Measurements from ENCODE around the gene ANKRD60. TPM values are rescaled to one million over a fixed set of nuclear protein-coding genes. Genes with fewer than 3 reads are reported as not detected.

The ANKRD60 gene
- total and polyA plus RNA-seq, 2 of the 4 experiments (the other 2 are of a cell fraction), result not detected

DNA sequence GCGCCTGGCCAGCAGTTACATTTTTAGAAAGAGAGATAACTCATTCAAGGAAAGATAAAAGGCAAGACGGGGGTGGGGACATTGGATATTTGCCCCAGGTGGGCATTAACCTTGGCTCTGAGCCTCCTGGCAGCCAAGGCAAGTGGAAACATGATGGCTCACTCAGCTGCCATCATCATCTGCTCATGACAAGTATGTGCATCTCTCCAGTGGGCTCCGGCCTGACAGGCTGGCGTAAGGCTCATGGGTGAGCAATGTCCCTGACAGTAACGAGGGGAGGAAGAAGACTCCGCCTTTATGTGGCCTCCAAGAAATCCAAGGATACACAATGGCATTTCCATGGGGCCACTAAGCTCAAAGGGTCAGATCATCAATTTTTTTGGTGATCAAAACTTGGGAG, 13.3 kb downstream of the ANKRD60 start:
- intact Hi-C loops (cut with micrococcal nuclease), result loop anchor here (10.0 kb wide), 1 partner anchor 830 kb away; no protein-coding TSS in a partner anchor
- H4K8ac ChIP-seq (ENCODE audit: low read depth in 2 of 2, low read length in 2 of 2), result no peak overlapping the region
- CTCF ChIA-PET, result no interaction called here
- DNase-seq (no peak), ATAC-seq (ENCODE audit: low read depth) (no peak)
- H3K4me1 ChIP-seq (ENCODE audit: control insufficient read depth, insufficient read depth, low read length), result peaks cover 3% of the 10 kb centered on the region; the same call in 1 of the 2 replicates
- H3K9me1 ChIP-seq (ENCODE audit: insufficient read depth, low read length), result no peaks in the 10 kb centered on the region
- H4K20me1 ChIP-seq (ENCODE audit: insufficient read depth, low read length), result no peaks in the 10 kb centered on the region
- dilution Hi-C loops (cut with HindIII; ENCODE audit: low sequenced_read_pairs, unreplicated experiment), result no loop called here
- no peak overlapping the region for H2AK9ac ChIP-seq (replicated peaks; ENCODE audit: low read depth, low read length, poor library complexity)
- no peaks in the 10 kb centered on the region for H3K79me1 ChIP-seq (ENCODE audit: low read depth in 1 of 2, low read length in 2 of 2)
- no peak overlapping the region for H3K4me2 ChIP-seq (ENCODE audit: low read depth, low read length)
- peaks cover 37% of the 10 kb centered on the region for H3K27me3 ChIP-seq (ENCODE audit: control insufficient read depth, insufficient read depth, low read length)
- no peak overlapping the region for H3K4me3 ChIP-seq (ENCODE audit: insufficient read depth, low read depth, low read length)
- TF ChIP-seq CEBPB (IDR thresholded peaks at IDR 0.05; ENCODE audit: low read depth, low read length), result no peak
- TF ChIP-seq MAZ (IDR thresholded peaks at IDR 0.05; ENCODE audit: borderline replicate concordance, low read depth, low read length), result no peak
- no peak for TF ChIP-seq SMC3 (IDR thresholded peaks at IDR 0.05; ENCODE audit: low read depth, low read length)
- TF ChIP-seq POLR2A (IDR thresholded peaks at IDR 0.05; ENCODE audit: low read depth, low read length), result no peak
- TF ChIP-seq MXI1 (IDR thresholded peaks at IDR 0.05; ENCODE audit: borderline replicate concordance, low read depth, low read length), result no peak
- TF ChIP-seq, protein P1, sequence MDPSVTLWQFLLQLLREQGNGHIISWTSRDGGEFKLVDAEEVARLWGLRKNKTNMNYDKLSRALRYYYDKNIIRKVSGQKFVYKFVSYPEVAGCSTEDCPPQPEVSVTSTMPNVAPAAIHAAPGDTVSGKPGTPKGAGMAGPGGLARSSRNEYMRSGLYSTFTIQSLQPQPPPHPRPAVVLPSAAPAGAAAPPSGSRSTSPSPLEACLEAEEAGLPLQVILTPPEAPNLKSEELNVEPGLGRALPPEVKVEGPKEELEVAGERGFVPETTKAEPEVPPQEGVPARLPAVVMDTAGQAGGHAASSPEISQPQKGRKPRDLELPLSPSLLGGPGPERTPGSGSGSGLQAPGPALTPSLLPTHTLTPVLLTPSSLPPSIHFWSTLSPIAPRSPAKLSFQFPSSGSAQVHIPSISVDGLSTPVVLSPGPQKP (IDR thresholded peaks at IDR 0.05; ENCODE audit: borderline replicate concordance, low read depth, low read length), result no peak
- TF ChIP-seq, protein P2, sequence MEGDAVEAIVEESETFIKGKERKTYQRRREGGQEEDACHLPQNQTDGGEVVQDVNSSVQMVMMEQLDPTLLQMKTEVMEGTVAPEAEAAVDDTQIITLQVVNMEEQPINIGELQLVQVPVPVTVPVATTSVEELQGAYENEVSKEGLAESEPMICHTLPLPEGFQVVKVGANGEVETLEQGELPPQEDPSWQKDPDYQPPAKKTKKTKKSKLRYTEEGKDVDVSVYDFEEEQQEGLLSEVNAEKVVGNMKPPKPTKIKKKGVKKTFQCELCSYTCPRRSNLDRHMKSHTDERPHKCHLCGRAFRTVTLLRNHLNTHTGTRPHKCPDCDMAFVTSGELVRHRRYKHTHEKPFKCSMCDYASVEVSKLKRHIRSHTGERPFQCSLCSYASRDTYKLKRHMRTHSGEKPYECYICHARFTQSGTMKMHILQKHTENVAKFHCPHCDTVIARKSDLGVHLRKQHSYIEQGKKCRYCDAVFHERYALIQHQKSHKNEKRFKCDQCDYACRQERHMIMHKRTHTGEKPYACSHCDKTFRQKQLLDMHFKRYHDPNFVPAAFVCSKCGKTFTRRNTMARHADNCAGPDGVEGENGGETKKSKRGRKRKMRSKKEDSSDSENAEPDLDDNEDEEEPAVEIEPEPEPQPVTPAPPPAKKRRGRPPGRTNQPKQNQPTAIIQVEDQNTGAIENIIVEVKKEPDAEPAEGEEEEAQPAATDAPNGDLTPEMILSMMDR (conservative IDR thresholded peaks at IDR 0.05; ENCODE audit: low read depth, low read length), result no peak
- TF ChIP-seq RFX5 (IDR thresholded peaks at IDR 0.05; ENCODE audit: low read depth, low read length), result no peak
- TF ChIP-seq NFE2L2 (IDR thresholded peaks at IDR 0.05; ENCODE audit: low read depth, low read length), result no peak
- TF ChIP-seq BHLHE40 (IDR thresholded peaks at IDR 0.05; ENCODE audit: low read depth, low read length), result no peak
- no peak for TF ChIP-seq RCOR1 (IDR thresholded peaks at IDR 0.05; ENCODE audit: insufficient replicate concordance, low read length)
- TF ChIP-seq CHD1 (IDR thresholded peaks at IDR 0.05; ENCODE audit: low read depth, low read length), result no peak
- H4K5ac ChIP-seq (ENCODE audit: low read depth, low read length), result no peak overlapping the region
- H3K18ac ChIP-seq (ENCODE audit: low read depth, low read length), result no peak overlapping the region
- H2AK5ac ChIP-seq (ENCODE audit: low read depth, low read length), result no peak overlapping the region
- in situ Hi-C loops (cut with MboI; ENCODE audit: low sequenced_read_pairs), result loop anchor here (10.0 kb wide), 1 partner anchor 830 kb away; no protein-coding TSS in a partner anchor
- WGBS, 2 experiments (ENCODE audit: extremely low coverage in 2 of 2, insufficient read length in 1 of 2), result 79% methylated on average over 2 of the region's 6 CpGs; no CpG with 5 or more reads in 1 of the 2 experiments
- H3K9ac ChIP-seq (ENCODE audit: low read depth, low read length), result no peak overlapping the region
- H2BK20ac ChIP-seq (ENCODE audit: low read depth, low read length), result no peak overlapping the region
- no peak overlapping the region for H3K14ac ChIP-seq (replicated peaks; ENCODE audit: low read depth, low read length)
- no peak overlapping the region for H2AFZ ChIP-seq (replicated peaks; ENCODE audit: low read length, poor library complexity)
- no peak overlapping the region for H3K27ac ChIP-seq (ENCODE audit: insufficient read depth, low read length)
- no peak overlapping the region for H3K23ac ChIP-seq (ENCODE audit: low read depth, low read length)
- no TSS peak for BruUV-seq (replicated peaks)
- no peak overlapping the region for H2BK5ac ChIP-seq (ENCODE audit: low read depth, low read length, poor library complexity, severe bottlenecking)
- no peaks in the 10 kb centered on the region for H3K36me3 ChIP-seq (ENCODE audit: control insufficient read depth, insufficient read depth, low read length)
- no peak overlapping the region for H3K4ac ChIP-seq (ENCODE audit: low read depth, low read length)
- H3K56ac ChIP-seq (ENCODE audit: extremely low read depth, insufficient read depth, low read length), result no peak overlapping the region
- H2BK15ac ChIP-seq (ENCODE audit: low read depth, low read length), result no peak overlapping the region
- no peak overlapping the region for H2BK120ac ChIP-seq (ENCODE audit: low read depth, low read length)
- no peak overlapping the region for H4K91ac ChIP-seq (ENCODE audit: insufficient read depth, low read depth, low read length)
- H3K9me3 ChIP-seq (ENCODE audit: control insufficient read depth, insufficient read depth, low read length), result peaks cover 6% of the 10 kb centered on the region
- POLR2A ChIA-PET (ENCODE audit: unreplicated experiment), result no interaction called here

Measured in IMR-90 (cell line).